ENCODE data around the gene ITIH4. TPM values are rescaled to one million over a fixed set of nuclear protein-coding genes. Genes with fewer than 3 reads are reported as not detected.

Gene ITIH4
- total RNA-seq, 1 experiment from 2014 or later: 2.4 TPM

- no peak for ATAC-seq
- no peaks in the 10 kb centered on the region for H3K36me3 Mint-ChIP-seq
- peaks cover 12% of the 10 kb centered on the region for H3K4me1 Mint-ChIP-seq
- no peak overlapping the region for H3K27ac Mint-ChIP-seq
- DNase-seq (ENCODE audit: low spot score): no peak
- no peaks in the 10 kb centered on the region for H3K27me3 Mint-ChIP-seq (ENCODE audit: low read depth)
- ChIA-PET CTCF (interaction anchor here (0.7 to 6.4 kb wide), 21 partner anchors 10 to 250 kb away, joined by 3 to 96 read pairs (median 8); partner anchors contain the start of genes GLT8D1, ITIH3, NEK4 and SPCS1), POLR2A (no interaction called here)
- no peaks in the 10 kb centered on the region for H3K9me3 Mint-ChIP-seq
- no peak overlapping the region for H3K4me3 Mint-ChIP-seq
- TF ChIP-seq, protein P1, sequence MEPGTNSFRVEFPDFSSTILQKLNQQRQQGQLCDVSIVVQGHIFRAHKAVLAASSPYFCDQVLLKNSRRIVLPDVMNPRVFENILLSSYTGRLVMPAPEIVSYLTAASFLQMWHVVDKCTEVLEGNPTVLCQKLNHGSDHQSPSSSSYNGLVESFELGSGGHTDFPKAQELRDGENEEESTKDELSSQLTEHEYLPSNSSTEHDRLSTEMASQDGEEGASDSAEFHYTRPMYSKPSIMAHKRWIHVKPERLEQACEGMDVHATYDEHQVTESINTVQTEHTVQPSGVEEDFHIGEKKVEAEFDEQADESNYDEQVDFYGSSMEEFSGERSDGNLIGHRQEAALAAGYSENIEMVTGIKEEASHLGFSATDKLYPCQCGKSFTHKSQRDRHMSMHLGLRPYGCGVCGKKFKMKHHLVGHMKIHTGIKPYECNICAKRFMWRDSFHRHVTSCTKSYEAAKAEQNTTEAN (CRISPR knock-in tag; IDR thresholded peaks at IDR 0.05): no peak
- TF ChIP-seq ZMAT4 (CRISPR knock-in tag; IDR thresholded peaks at IDR 0.05) (no peak), ATF1 (CRISPR knock-in tag; IDR thresholded peaks at IDR 0.05) (no peak)
- TF ChIP-seq, protein P2, sequence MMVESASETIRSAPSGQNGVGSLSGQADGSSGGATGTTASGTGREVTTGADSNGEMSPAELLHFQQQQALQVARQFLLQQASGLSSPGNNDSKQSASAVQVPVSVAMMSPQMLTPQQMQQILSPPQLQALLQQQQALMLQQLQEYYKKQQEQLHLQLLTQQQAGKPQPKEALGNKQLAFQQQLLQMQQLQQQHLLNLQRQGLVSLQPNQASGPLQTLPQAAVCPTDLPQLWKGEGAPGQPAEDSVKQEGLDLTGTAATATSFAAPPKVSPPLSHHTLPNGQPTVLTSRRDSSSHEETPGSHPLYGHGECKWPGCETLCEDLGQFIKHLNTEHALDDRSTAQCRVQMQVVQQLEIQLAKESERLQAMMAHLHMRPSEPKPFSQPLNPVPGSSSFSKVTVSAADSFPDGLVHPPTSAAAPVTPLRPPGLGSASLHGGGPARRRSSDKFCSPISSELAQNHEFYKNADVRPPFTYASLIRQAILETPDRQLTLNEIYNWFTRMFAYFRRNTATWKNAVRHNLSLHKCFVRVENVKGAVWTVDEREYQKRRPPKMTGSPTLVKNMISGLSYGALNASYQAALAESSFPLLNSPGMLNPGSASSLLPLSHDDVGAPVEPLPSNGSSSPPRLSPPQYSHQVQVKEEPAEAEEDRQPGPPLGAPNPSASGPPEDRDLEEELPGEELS (CRISPR knock-in tag; IDR thresholded peaks at IDR 0.05): no peak
These were observed 10.5 kb downstream of the ITIH4 start for GRCh38 chr3:52819936-52820335.

DNA sequence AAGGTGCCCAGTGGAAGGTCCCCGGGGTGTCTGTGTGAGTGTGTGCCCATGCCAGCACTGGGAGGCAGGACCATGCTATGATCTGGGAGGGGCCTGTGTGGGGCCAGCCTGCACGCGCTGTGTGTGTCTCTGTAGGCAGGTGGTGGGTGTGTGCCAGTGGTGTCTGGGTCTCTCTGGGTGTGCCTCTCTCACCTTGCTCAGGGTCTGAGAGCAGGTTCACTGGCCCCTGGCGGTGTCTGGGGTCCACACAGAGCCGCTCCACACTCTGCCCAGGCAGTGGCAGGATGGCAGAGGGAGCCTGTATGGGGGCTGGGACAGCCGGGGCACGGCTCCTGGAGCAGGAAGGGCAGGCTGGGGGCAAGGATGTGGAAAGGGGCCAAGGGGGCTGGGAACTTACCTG is 12.6 kb downstream of the ITIH4 start:
- ATAC-seq: no peak
- ChIA-PET POLR2A (no interaction called here), CTCF (interaction anchor here (6.4 kb wide), 1 partner anchor 25 kb away, joined by 96 read pairs; the partner anchor contains the start of gene ITIH3)
- Mint-ChIP-seq H3K36me3 (no peaks in the 10 kb centered on the region), H3K4me1 (peaks cover 12% of the 10 kb centered on the region), H3K9me3 (no peaks in the 10 kb centered on the region), H3K4me3 (no peak overlapping the region), H3K27me3 (ENCODE audit: low read depth) (no peaks in the 10 kb centered on the region), H3K27ac (no peak overlapping the region)
- no peak for DNase-seq (ENCODE audit: low spot score)
- TF ChIP-seq ATF6 (CRISPR knock-in tag; IDR thresholded peaks at IDR 0.05) (no peak), GABPB1 (CRISPR knock-in tag; IDR thresholded peaks at IDR 0.05) (no peak), NFYB (CRISPR knock-in tag; conservative IDR thresholded peaks at IDR 0.05; ENCODE audit: low read depth) (no peak), SMAD3 (CRISPR knock-in tag; IDR thresholded peaks at IDR 0.05; ENCODE audit: borderline replicate concordance) (no peak), IRF2 (CRISPR knock-in tag; IDR thresholded peaks at IDR 0.05; ENCODE audit: borderline replicate concordance, low read depth) (no peak), USF2 (CRISPR knock-in tag; IDR thresholded peaks at IDR 0.05) (no peak)
- TF ChIP-seq, protein P3, sequence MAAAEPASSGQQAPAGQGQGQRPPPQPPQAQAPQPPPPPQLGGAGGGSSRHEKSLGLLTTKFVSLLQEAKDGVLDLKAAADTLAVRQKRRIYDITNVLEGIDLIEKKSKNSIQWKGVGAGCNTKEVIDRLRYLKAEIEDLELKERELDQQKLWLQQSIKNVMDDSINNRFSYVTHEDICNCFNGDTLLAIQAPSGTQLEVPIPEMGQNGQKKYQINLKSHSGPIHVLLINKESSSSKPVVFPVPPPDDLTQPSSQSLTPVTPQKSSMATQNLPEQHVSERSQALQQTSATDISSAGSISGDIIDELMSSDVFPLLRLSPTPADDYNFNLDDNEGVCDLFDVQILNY (CRISPR knock-in tag; IDR thresholded peaks at IDR 0.05): no peak
- TF ChIP-seq, protein P1 (CRISPR knock-in tag; IDR thresholded peaks at IDR 0.05): no peak

- CTCF ChIA-PET: interaction anchor here (1.3 kb wide), 2 partner anchors 9 to 16 kb away, joined by 3 to 5 read pairs; no protein-coding TSS in a partner anchor
- peaks cover 12% of the 10 kb centered on the region for H3K4me1 Mint-ChIP-seq
- H3K4me3 Mint-ChIP-seq: no peak overlapping the region
- POLR2A ChIA-PET: no interaction called here
- DNase-seq (ENCODE audit: low spot score): no peak
- no peak for ATAC-seq
- H3K27ac Mint-ChIP-seq: no peak overlapping the region
- no peaks in the 10 kb centered on the region for H3K27me3 Mint-ChIP-seq (ENCODE audit: low read depth)
- no peaks in the 10 kb centered on the region for H3K9me3 Mint-ChIP-seq
- no peaks in the 10 kb centered on the region for H3K36me3 Mint-ChIP-seq
- TF ChIP-seq ZNF121 (CRISPR knock-in tag; IDR thresholded peaks at IDR 0.05) (no peak), ZNF423 (CRISPR knock-in tag; IDR thresholded peaks at IDR 0.05) (no peak), MLX (CRISPR knock-in tag; IDR thresholded peaks at IDR 0.05) (no peak), TP53 (CRISPR knock-in tag; IDR thresholded peaks at IDR 0.05) (no peak), RELA (CRISPR knock-in tag; IDR thresholded peaks at IDR 0.05; ENCODE audit: borderline replicate concordance) (no peak), IRF2 (CRISPR knock-in tag; IDR thresholded peaks at IDR 0.05; ENCODE audit: borderline replicate concordance, low read depth) (no peak), ATF6 (CRISPR knock-in tag; IDR thresholded peaks at IDR 0.05) (no peak), GABPB1 (CRISPR knock-in tag; IDR thresholded peaks at IDR 0.05) (no peak), ZNF138 (CRISPR knock-in tag; conservative IDR thresholded peaks at IDR 0.05) (no peak), NFATC4 (CRISPR knock-in tag; IDR thresholded peaks at IDR 0.05) (no peak), JUN (CRISPR knock-in tag; IDR thresholded peaks at IDR 0.05) (no peak), ZNF671 (CRISPR knock-in tag; IDR thresholded peaks at IDR 0.05) (no peak)
These were observed 13.3 kb downstream of the ITIH4 start for GRCh38 chr3:52817221-52817620.
